B cell (primary cell): ENCODE data around the gene ZNF774. TPM values are rescaled to one million over a fixed set of nuclear protein-coding genes. Genes with fewer than 3 reads are reported as not detected.
A peak's percentile ranks its signal among the peaks of the same experiment; 100 is the strongest.

Experiments used
- ATAC-seq: fragments of 200-7000 bp; cut with Tn5 transposase; one replicate; pipeline ENCODE4 v1.10.0; 2021; ENCODE audit warnings: low read depth, mild to moderate bottlenecking, moderate number of reproducible peaks, moderate library complexity
- CTCF ChIA-PET: fragments of 350-600 bp; sonication (Branson Sonifier 250); formaldehyde crosslinking; loops from one replicate; lab custom pipeline; 2021; ENCODE audit warnings: antibody characterized with exemption, inconsistent platforms; lab: Charles Lee
- POLR2A ChIA-PET: fragments of 350-600 bp; sonication (Branson Sonifier 250); formaldehyde crosslinking; loops from one replicate; lab custom pipeline; 2021; ENCODE audit warnings: antibody characterized with exemption; lab: Charles Lee
- DNase-seq: peaks from one replicate; pipeline ENCODE4 v3.0.0; 2013
- H2AFZ ChIP-seq: 2 replicates; pipeline ENCODE4 v1.6.1; 2012; ENCODE audit warnings: mild to moderate bottlenecking, low read depth, low read length; ENCODE audit not compliant: insufficient read depth, poor library complexity, severe bottlenecking
- H3K27ac ChIP-seq, 2 donors: 1 replicate in 1 of 2; 2 replicates in 1 of 2; pipeline ENCODE4 v1.5.1; 2012 to 2013; ENCODE audit warnings: low read length in 2 of 2, mild to moderate bottlenecking in 2 of 2, moderate library complexity in 1 of 2
- H3K27me3 ChIP-seq, 4 experiments: fragments of 200-600 bp in 1 of 4; sonication (generic) in 1 of 4; replicated peaks in 1 of 4; 1 replicate in 2 of 4; 2 replicates in 2 of 4; pipeline versions ENCODE4 v1.6.1 to v1.7.0; 2013 to 2016; ENCODE audit warnings: low read length in 3 of 4, mild to moderate bottlenecking in 2 of 4, mixed read lengths in 1 of 4, moderate library complexity in 1 of 4; ENCODE audit not compliant: insufficient read depth in 4 of 4, control insufficient read depth in 3 of 4; ENCODE audit errors: control extremely low read depth in 1 of 4
- H3K36me3 ChIP-seq, 2 experiments: replicated peaks in 1 of 2; 1 replicate in 1 of 2; 2 replicates in 1 of 2; pipeline versions ENCODE4 v1.6.1 to v1.7.1; 2013; ENCODE audit warnings: low read length in 1 of 2; ENCODE audit not compliant: insufficient read depth in 2 of 2, control insufficient read depth in 1 of 2; ENCODE audit errors: control extremely low read depth in 1 of 2, extremely low read depth in 1 of 2
- H3K4me1 ChIP-seq, 2 donors: fragments of 200-600 bp in 1 of 2; sonication (generic) in 1 of 2; 1 replicate in 1 of 2; 2 replicates in 1 of 2; pipeline versions ENCODE4 v1.5.1 to v1.6.1; 2013 to 2017; ENCODE audit warnings: low read length in 2 of 2; ENCODE audit not compliant: control insufficient read depth in 2 of 2, insufficient read depth in 2 of 2
- H3K4me2 ChIP-seq: replicated peaks from 2 replicates; pipeline ENCODE3; 2012; ENCODE audit warnings: mild to moderate bottlenecking, low read depth, low read length; ENCODE audit not compliant: poor library complexity, severe bottlenecking
- H3K4me3 ChIP-seq, 5 experiments: fragments of 200-600 bp in 1 of 5; sonication (generic) in 1 of 5; 1 replicate in 3 of 5; 2 replicates in 2 of 5; pipeline versions ENCODE4 v1.5.1 to v1.7.0; 2011 to 2016; ENCODE audit warnings: low read length in 4 of 5, mild to moderate bottlenecking in 4 of 5, low read depth in 2 of 5, control low read depth in 1 of 5, moderate library complexity in 1 of 5; ENCODE audit not compliant: insufficient read depth in 1 of 5; ENCODE audit errors: control extremely low read depth in 1 of 5, extremely low read depth in 1 of 5
- H3K79me2 ChIP-seq: fragments of 200-600 bp; sonication (generic); one replicate; pipeline ENCODE4 v1.6.0; 2016; ENCODE audit warnings: low read length; ENCODE audit not compliant: control insufficient read depth, insufficient read depth
- H3K9ac ChIP-seq: fragments of 200-600 bp; sonication (generic); 2 replicates; pipeline ENCODE4 v1.6.1; 2017; ENCODE audit warnings: mild to moderate bottlenecking, low read length, moderate library complexity
- H3K9me3 ChIP-seq, 3 donors: one replicate each; pipeline versions ENCODE4 v1.6.1 to v1.7.1; 2013; ENCODE audit warnings: low read length in 2 of 3; ENCODE audit not compliant: control insufficient read depth in 2 of 3, insufficient read depth in 1 of 3; ENCODE audit errors: control extremely low read depth in 1 of 3
- H4K20me1 ChIP-seq: 2 replicates; pipeline ENCODE4 v1.6.0; 2012; ENCODE audit warnings: mild to moderate bottlenecking, low read length; ENCODE audit not compliant: insufficient read depth, control insufficient read depth, poor library complexity, severe bottlenecking
- H3K27ac Mint-ChIP-seq: one replicate; pipeline ENCODE4 v1.8.0; 2021; ENCODE audit warnings: mixed read lengths
- H3K27me3 Mint-ChIP-seq: one replicate; pipeline ENCODE4 v1.8.0; 2021; ENCODE audit warnings: mixed read lengths
- H3K4me1 Mint-ChIP-seq: one replicate; pipeline ENCODE4 v1.8.0; 2021; ENCODE audit warnings: mixed read lengths
- H3K4me3 Mint-ChIP-seq: one replicate; pipeline ENCODE4 v1.8.0; 2021; ENCODE audit warnings: mixed read lengths
- H3K9me3 Mint-ChIP-seq: one replicate; pipeline ENCODE4 v1.8.0; 2022; ENCODE audit warnings: mixed read lengths; ENCODE audit not compliant: insufficient read depth
- CTCF ChIP-seq: fragments of 200-600 bp; IDR thresholded peaks from one replicate; pipeline ENCODE4 v1.8.0; 2022; ENCODE audit warnings: antibody characterized with exemption, mild to moderate bottlenecking
- EZH2 ChIP-seq: IDR thresholded peaks from 2 replicates; pipeline ENCODE4 v1.6.1; 2012; ENCODE audit warnings: borderline replicate concordance, low read depth, mild to moderate bottlenecking, moderate library complexity, low read length; ENCODE audit not compliant: insufficient read depth, poor library complexity, severe bottlenecking
- WGBS: methylation state at CpG from one replicate; pipeline ENCODE4 v1.1.5; 2013; ENCODE audit warnings: missing lambda C conversion rate; ENCODE audit not compliant: insufficient coverage; 5-methylcytosine and 5-hydroxymethylcytosine counted together
- intact Hi-C: fragments of 100-400 bp; cut with micrococcal nuclease; formaldehyde crosslinking; loops from one replicate; pipeline ENCODE4 v1.10.0; 2022
- polyA plus RNA-seq: library from polyadenylated mRNA; depleted of rRNA; stranded (reverse); fragments of >200 nt; gene quantifications from 2 replicates; pipeline ENCODE4 v1.2.3, GENCODE V29; 2012
- total RNA-seq, 2 donors: library from RNA; stranded (reverse); fragments of 120-200 nt in 1 of 2; gene quantifications; 1 replicate in 1 of 2; 2 replicates in 1 of 2; pipeline versions ENCODE4 v1.2.3 to v1.2.4, GENCODE V29; 2013 to 2022

ZNF774 gene
- total and polyA plus RNA-seq, 2 donors (not counting 1 experiment from before 2014, with no cell fraction given) = 0.19 to 0.54 TPM

- Mint-ChIP-seq H3K4me3 (peak overlapping the region; percentile 12), H3K27ac (peak overlapping the region; percentile 96), H3K9me3 (no peaks in the 10 kb centered on the region), H3K4me1 (peaks cover 58% of the 10 kb centered on the region), H3K27me3 (no peaks in the 10 kb centered on the region)
- Histone ChIP-seq H3K4me2 (peak overlapping the region; percentile 62), H4K20me1 (peaks cover 25% of the 10 kb centered on the region), H3K27me3 (no peaks in the 10 kb centered on the region), H3K79me2 (peaks cover 100% of the 10 kb centered on the region), H3K4me3 (no peak overlapping the region), H3K4me1 (peaks cover 23 to 26% of the 10 kb centered on the region in 2 donors), H3K9ac (no peak overlapping the region), H3K36me3 (peaks cover 0 to 2% of the 10 kb centered on the region in 2 experiments), H2AFZ (no peak overlapping the region), H3K9me3 (no peaks in the 10 kb centered on the region), H3K27ac (peak overlapping the region; percentile 29 to 95)
- ChIA-PET CTCF (interaction anchor here (1.3 to 2.1 kb wide), 2 partner anchors 12 to 40 kb away, joined by 3 to 8 read pairs; no protein-coding TSS in a partner anchor), POLR2A (interaction anchor here (1.1 kb wide), 1 partner anchor 14 kb away, joined by 3 read pairs; the partner anchor contains the start of gene IQGAP1)
- TF ChIP-seq EZH2 (no peak), CTCF (no peak)
- intact Hi-C loops = loop anchor here (5.0 kb wide), 1 partner anchor 170 kb away; the partner anchor contains the start of genes CIB1 and GDPGP1
- no peak for ATAC-seq
- no peak for DNase-seq
These were observed 50.1 kb downstream of the ZNF774 start for GRCh38 chr15:90402223-90402622.

- H3K9me3 Mint-ChIP-seq = no peaks in the 10 kb centered on the region
- WGBS = no CpG with 5 or more reads among the region's 3 CpGs
- Histone ChIP-seq H3K4me3 (no peak overlapping the region), H3K79me2 (peaks cover 100% of the 10 kb centered on the region), H3K4me2 (no peak overlapping the region), H3K9ac (no peak overlapping the region), H3K36me3 (peaks cover 0 to 2% of the 10 kb centered on the region in 2 experiments), H3K9me3 (no peaks in the 10 kb centered on the region), H4K20me1 (peaks cover 30% of the 10 kb centered on the region), H3K27me3 (no peaks in the 10 kb centered on the region), H3K27ac (peak overlapping the region in 1 of 2 donors; percentile 95), H3K4me1 (peaks cover 23 to 28% of the 10 kb centered on the region in 2 donors), H2AFZ (no peak overlapping the region)
- DNase-seq (no peak), ATAC-seq (no peak)
- H3K4me1 Mint-ChIP-seq = peaks cover 59% of the 10 kb centered on the region
- TF ChIP-seq CTCF (no peak), EZH2 (no peak)
- no peaks in the 10 kb centered on the region for H3K27me3 Mint-ChIP-seq
- ChIA-PET POLR2A (interaction anchor here (1.1 kb wide), 1 partner anchor 15 kb away, joined by 3 read pairs; the partner anchor contains the start of gene IQGAP1), CTCF (interaction anchor here (1.3 to 2.1 kb wide), 2 partner anchors 11 to 41 kb away, joined by 3 to 8 read pairs; no protein-coding TSS in a partner anchor)
- H3K4me3 Mint-ChIP-seq = no peak overlapping the region
- intact Hi-C loops = loop anchor here (5.0 kb wide), 1 partner anchor 170 kb away; the partner anchor contains the start of genes CIB1 and GDPGP1
- H3K27ac Mint-ChIP-seq = no peak overlapping the region
These were observed 50.7 kb downstream of the ZNF774 start for GRCh38 chr15:90402767-90403166.
